ENCODE data around the gene IGLL5. TPM values are rescaled to one million over a fixed set of nuclear protein-coding genes. Genes with fewer than 3 reads are reported as not detected.

The IGLL5 gene
- total and polyA plus RNA-seq, 2 donors (not counting 1 experiment from before 2014, with no cell fraction given), result not detected

GRCh38 chr22:22880645-22881044 is 7.0 kb upstream of the IGLL5 start:
- H3K27me3 ChIP-seq (ENCODE audit: control insufficient read depth, insufficient read depth, low read length), result no peaks in the 10 kb centered on the region
- no peak overlapping the region for H3K4me3 ChIP-seq (replicated peaks in 1 of 4; ENCODE audit: control extremely low read depth in 1 of 4, insufficient read depth in 1 of 4, low read depth in 3 of 4, low read length in 4 of 4)
- H3K4me1 ChIP-seq (ENCODE audit: control insufficient read depth, extremely low read depth, insufficient read depth, low read length), result no peaks in the 10 kb centered on the region
- H3K27ac ChIP-seq (ENCODE audit: insufficient read depth, low read length), result no peak overlapping the region
- H3K36me3 ChIP-seq (ENCODE audit: control insufficient read depth, insufficient read depth, low read length), result no peaks in the 10 kb centered on the region
- DNase-seq (ENCODE audit: low read depth in 2 of 2), result no peak
- no peak overlapping the region for H3K9ac ChIP-seq (ENCODE audit: insufficient read depth, low read length)
- no peaks in the 10 kb centered on the region for H4K20me1 ChIP-seq (ENCODE audit: control insufficient read depth, extremely low read depth, insufficient read depth, low read length)
- no peak overlapping the region for H3K4me2 ChIP-seq (ENCODE audit: extremely low read depth, insufficient read depth, low read length)
- no peaks in the 10 kb centered on the region for H3K9me3 ChIP-seq (ENCODE audit: control insufficient read depth, insufficient read depth, low read depth, low read length)
- no peak overlapping the region for H2AFZ ChIP-seq (ENCODE audit: low read length)
- TF ChIP-seq, protein P1, sequence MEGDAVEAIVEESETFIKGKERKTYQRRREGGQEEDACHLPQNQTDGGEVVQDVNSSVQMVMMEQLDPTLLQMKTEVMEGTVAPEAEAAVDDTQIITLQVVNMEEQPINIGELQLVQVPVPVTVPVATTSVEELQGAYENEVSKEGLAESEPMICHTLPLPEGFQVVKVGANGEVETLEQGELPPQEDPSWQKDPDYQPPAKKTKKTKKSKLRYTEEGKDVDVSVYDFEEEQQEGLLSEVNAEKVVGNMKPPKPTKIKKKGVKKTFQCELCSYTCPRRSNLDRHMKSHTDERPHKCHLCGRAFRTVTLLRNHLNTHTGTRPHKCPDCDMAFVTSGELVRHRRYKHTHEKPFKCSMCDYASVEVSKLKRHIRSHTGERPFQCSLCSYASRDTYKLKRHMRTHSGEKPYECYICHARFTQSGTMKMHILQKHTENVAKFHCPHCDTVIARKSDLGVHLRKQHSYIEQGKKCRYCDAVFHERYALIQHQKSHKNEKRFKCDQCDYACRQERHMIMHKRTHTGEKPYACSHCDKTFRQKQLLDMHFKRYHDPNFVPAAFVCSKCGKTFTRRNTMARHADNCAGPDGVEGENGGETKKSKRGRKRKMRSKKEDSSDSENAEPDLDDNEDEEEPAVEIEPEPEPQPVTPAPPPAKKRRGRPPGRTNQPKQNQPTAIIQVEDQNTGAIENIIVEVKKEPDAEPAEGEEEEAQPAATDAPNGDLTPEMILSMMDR (conservative IDR thresholded peaks at IDR 0.05 in 1 of 2, IDR thresholded peaks at IDR 0.05 in 1 of 2; ENCODE audit: low read depth in 1 of 2, low read length in 2 of 2), result no peak
- TF ChIP-seq EZH2 (IDR thresholded peaks at IDR 0.05; ENCODE audit: low read length, missing control alignments), result no peak
- no peaks in the 10 kb centered on the region for H3K79me2 ChIP-seq (ENCODE audit: control insufficient read depth, insufficient read depth, low read length)

GRCh38 chr22:22881116-22882000 is 6.3 kb upstream of the IGLL5 start:
- Histone ChIP-seq H3K27me3 (ENCODE audit: control insufficient read depth, insufficient read depth, low read length) (no peaks in the 10 kb centered on the region), H3K4me1 (ENCODE audit: control insufficient read depth, extremely low read depth, insufficient read depth, low read length) (no peaks in the 10 kb centered on the region), H3K27ac (ENCODE audit: insufficient read depth, low read length) (no peak overlapping the region), H3K36me3 (ENCODE audit: control insufficient read depth, insufficient read depth, low read length) (no peaks in the 10 kb centered on the region), H3K4me2 (ENCODE audit: extremely low read depth, insufficient read depth, low read length) (no peak overlapping the region), H3K9me3 (ENCODE audit: control insufficient read depth, insufficient read depth, low read depth, low read length) (no peaks in the 10 kb centered on the region), H3K4me3 (replicated peaks in 1 of 4; ENCODE audit: control extremely low read depth in 1 of 4, insufficient read depth in 1 of 4, low read depth in 3 of 4, low read length in 4 of 4) (no peak overlapping the region), H4K20me1 (ENCODE audit: control insufficient read depth, extremely low read depth, insufficient read depth, low read length) (no peaks in the 10 kb centered on the region), H3K79me2 (ENCODE audit: control insufficient read depth, insufficient read depth, low read length) (no peaks in the 10 kb centered on the region), H2AFZ (ENCODE audit: low read length) (no peak overlapping the region), H3K9ac (ENCODE audit: insufficient read depth, low read length) (no peak overlapping the region)
- TF ChIP-seq EZH2 (IDR thresholded peaks at IDR 0.05; ENCODE audit: low read length, missing control alignments), result no peak
- TF ChIP-seq, protein P1 (conservative IDR thresholded peaks at IDR 0.05 in 1 of 2, IDR thresholded peaks at IDR 0.05 in 1 of 2; ENCODE audit: low read depth in 1 of 2, low read length in 2 of 2), result no peak
- no peak for DNase-seq (ENCODE audit: low read depth in 2 of 2)

DNA sequence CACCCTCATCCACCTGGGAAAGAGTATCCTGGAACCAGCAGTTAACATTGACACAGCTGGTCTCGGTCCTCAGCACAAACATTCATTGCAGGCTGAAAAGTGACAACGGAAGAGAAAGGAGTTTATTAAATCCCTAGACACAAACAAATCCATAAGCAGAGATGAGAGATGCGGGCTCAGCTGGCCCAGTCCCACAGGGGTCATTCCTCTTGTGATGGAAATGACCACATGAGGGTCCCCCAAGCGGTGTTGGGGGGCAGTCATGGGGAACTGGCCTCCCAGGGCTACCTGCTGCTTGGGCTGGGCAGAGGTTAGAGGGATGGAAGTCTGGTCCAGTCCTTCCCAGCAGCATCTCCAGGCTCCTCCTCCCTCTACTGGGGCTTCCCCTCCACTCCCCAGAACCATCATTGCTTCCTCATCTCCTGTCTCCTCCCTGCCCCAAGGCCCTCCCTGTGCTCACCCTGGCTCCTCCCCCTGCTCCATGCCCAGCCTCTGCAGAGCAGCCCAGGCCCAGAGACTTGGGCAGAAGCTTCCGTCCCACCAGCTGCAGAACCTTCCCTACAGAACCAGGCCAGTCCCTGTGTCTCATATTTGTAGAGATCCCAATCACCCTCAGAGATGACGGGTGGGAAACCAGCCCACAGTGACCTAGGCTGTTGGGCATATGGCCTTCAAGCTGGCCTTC is 5.4 kb upstream of the IGLL5 start:
- TF ChIP-seq EZH2 (IDR thresholded peaks at IDR 0.05; ENCODE audit: low read length, missing control alignments), result no peak
- TF ChIP-seq, protein P1 (conservative IDR thresholded peaks at IDR 0.05 in 1 of 2, IDR thresholded peaks at IDR 0.05 in 1 of 2; ENCODE audit: low read depth in 1 of 2, low read length in 2 of 2), result no peak
- Histone ChIP-seq H3K79me2 (ENCODE audit: control insufficient read depth, insufficient read depth, low read length) (no peaks in the 10 kb centered on the region), H4K20me1 (ENCODE audit: control insufficient read depth, extremely low read depth, insufficient read depth, low read length) (no peaks in the 10 kb centered on the region), H3K4me1 (ENCODE audit: control insufficient read depth, extremely low read depth, insufficient read depth, low read length) (no peaks in the 10 kb centered on the region), H3K4me2 (ENCODE audit: extremely low read depth, insufficient read depth, low read length) (no peak overlapping the region), H3K4me3 (replicated peaks in 1 of 4; ENCODE audit: control extremely low read depth in 1 of 4, insufficient read depth in 1 of 4, low read depth in 3 of 4, low read length in 4 of 4) (no peak overlapping the region), H3K36me3 (ENCODE audit: control insufficient read depth, insufficient read depth, low read length) (no peaks in the 10 kb centered on the region), H2AFZ (ENCODE audit: low read length) (no peak overlapping the region), H3K27ac (ENCODE audit: insufficient read depth, low read length) (no peak overlapping the region), H3K9ac (ENCODE audit: insufficient read depth, low read length) (no peak overlapping the region), H3K27me3 (ENCODE audit: control insufficient read depth, insufficient read depth, low read length) (no peaks in the 10 kb centered on the region), H3K9me3 (ENCODE audit: control insufficient read depth, insufficient read depth, low read depth, low read length) (no peaks in the 10 kb centered on the region)
- no peak for DNase-seq (ENCODE audit: low read depth in 2 of 2)

All from fibroblast of lung (primary cell).